K562 (cell line): ENCODE results near the gene TKTL1.

Source experiments
- BCL6 ChIP-seq: fragments of 250-450 bp; sonication (Bioruptor Pico); IDR thresholded peaks from 2 replicates; pipeline ENCODE4 v1.4.0; 2020
- CREBBP ChIP-seq: IDR thresholded peaks from one replicate; pipeline ENCODE4 v1.6.1; 2012; ENCODE audit warnings: low read depth, mild to moderate bottlenecking, control low read depth, inconsistent platforms, low read length
- CTCF ChIP-seq, 3 experiments: IDR thresholded peaks in 2 of 3; conservative IDR thresholded peaks in 1 of 3; 2 replicates each; pipeline ENCODE4 v1.5.1; 2011 to 2012; ENCODE audit warnings: low read length in 3 of 3, mild to moderate bottlenecking in 3 of 3, control low read depth in 2 of 3, improper control_type of control experiment in 1 of 3, inconsistent platforms in 1 of 3, low read depth in 1 of 3, mixed read lengths in 1 of 3, moderate library complexity in 1 of 3; ENCODE audit not compliant: insufficient read depth in 2 of 3
- HNRNPL ChIP-seq: fragments of 200-400 bp; formaldehyde crosslinking; IDR thresholded peaks from 2 replicates; pipeline ENCODE4 v1.6.1; 2017; ENCODE audit warnings: low read depth, mild to moderate bottlenecking, low read length
- JUNB ChIP-seq: fragments of 450-650 bp; formaldehyde crosslinking; conservative IDR thresholded peaks from 2 replicates; pipeline ENCODE4 v1.4.0; 2020; ENCODE audit warnings: mild to moderate bottlenecking
- POLR2AphosphoS5 ChIP-seq: IDR thresholded peaks from 2 replicates; pipeline ENCODE4 v1.6.1; 2011; ENCODE audit warnings: mild to moderate bottlenecking, low read depth, low read length, moderate library complexity; ENCODE audit not compliant: control insufficient read depth, insufficient read depth
- SMAD3 ChIP-seq: fragments of 450-650 bp; formaldehyde crosslinking; conservative IDR thresholded peaks from 2 replicates; pipeline ENCODE4 v1.4.0; 2020; ENCODE audit warnings: mild to moderate bottlenecking
- TBP ChIP-seq: optimal IDR thresholded peaks from 2 replicates; pipeline ENCODE3; 2011; ENCODE audit warnings: low read depth, low read length, improper control_type of control experiment
- USF2 ChIP-seq: sonication (generic); formaldehyde crosslinking; IDR thresholded peaks from 2 replicates; pipeline ENCODE4 v1.5.0; 2020; ENCODE audit warnings: missing genetic modification reagents
- ZNF224 ChIP-seq: sonication (generic); formaldehyde crosslinking; IDR thresholded peaks from 2 replicates; pipeline ENCODE4 v1.8.0; 2022; ENCODE audit warnings: mild to moderate bottlenecking, missing genetic modification reagents
- ZNF263 ChIP-seq: sonication (generic); formaldehyde crosslinking; IDR thresholded peaks from 2 replicates; pipeline ENCODE4 v1.8.0; 2022; ENCODE audit warnings: mild to moderate bottlenecking, missing genetic modification reagents, borderline replicate concordance
- ZZZ3 ChIP-seq: fragments of 450-650 bp; IDR thresholded peaks from 2 replicates; pipeline ENCODE4 v1.6.1; 2016; ENCODE audit warnings: antibody characterized with exemption, mild to moderate bottlenecking, moderate library complexity
- TF ChIP-seq, protein P1 (sequence below): sonication (generic); formaldehyde crosslinking; IDR thresholded peaks from 2 replicates; pipeline ENCODE4 v1.8.1; 2023; ENCODE audit warnings: mild to moderate bottlenecking, missing genetic modification reagents

DNA sequence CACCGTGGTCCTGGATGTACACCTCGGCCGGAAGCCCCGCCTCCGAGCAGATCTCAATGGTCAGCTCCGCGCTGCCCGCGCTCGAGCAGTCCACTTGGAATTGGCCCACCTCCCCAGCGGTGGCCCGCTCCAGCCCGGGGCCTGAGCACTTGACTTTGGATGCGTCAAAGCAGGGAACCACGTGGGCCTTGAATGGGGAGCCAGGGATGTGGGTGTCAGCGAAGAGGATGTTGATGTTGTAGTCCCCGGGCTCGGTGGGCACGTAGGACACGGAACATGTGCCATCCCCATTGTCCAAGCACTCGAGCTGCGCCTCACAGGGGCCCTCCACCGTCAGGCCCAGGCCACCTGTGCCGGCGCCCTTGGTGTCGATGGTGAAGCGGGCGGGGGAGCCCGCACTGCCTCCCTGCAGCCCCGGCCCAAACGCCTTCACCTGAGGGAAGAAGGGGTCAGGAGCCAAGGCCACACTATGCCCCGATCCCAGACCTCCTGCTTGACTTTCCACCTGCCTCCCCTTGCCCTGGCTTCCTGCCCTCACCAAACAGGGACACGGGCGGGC, 64.6 kb downstream of the TKTL1 start:
- TF ChIP-seq ZNF224 (CRISPR knock-in tag), result no peak
- TF ChIP-seq ZZZ3, result no peak
- TF ChIP-seq CREBBP, result no peak
- no peak for TF ChIP-seq TBP
- TF ChIP-seq ZNF263, result no peak
- TF ChIP-seq SMAD3 (CRISPR knock-in tag), result no peak
- no peak for TF ChIP-seq BCL6 (CRISPR knock-in tag)
- TF ChIP-seq JUNB, result no peak
- TF ChIP-seq, protein P1, sequence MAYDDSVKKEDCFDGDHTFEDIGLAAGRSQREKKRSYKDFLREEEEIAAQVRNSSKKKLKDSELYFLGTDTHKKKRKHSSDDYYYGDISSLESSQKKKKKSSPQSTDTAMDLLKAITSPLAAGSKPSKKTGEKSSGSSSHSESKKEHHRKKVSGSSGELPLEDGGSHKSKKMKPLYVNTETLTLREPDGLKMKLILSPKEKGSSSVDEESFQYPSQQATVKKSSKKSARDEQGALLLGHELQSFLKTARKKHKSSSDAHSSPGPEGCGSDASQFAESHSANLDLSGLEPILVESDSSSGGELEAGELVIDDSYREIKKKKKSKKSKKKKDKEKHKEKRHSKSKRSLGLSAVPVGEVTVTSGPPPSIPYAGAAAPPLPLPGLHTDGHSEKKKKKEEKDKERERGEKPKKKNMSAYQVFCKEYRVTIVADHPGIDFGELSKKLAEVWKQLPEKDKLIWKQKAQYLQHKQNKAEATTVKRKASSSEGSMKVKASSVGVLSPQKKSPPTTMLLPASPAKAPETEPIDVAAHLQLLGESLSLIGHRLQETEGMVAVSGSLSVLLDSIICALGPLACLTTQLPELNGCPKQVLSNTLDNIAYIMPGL, result no peak
- no peak for TF ChIP-seq POLR2AphosphoS5
- no peak for TF ChIP-seq CTCF (IDR thresholded peaks at IDR 0.05 in 2 of 3, conservative IDR thresholded peaks at IDR 0.05 in 1 of 3; ENCODE audit: insufficient read depth in 2 of 3, low read depth in 1 of 3, low read length in 3 of 3)
- no peak for TF ChIP-seq USF2
- TF ChIP-seq HNRNPL, result no peak
